Activated naive CD8-positive, alpha-beta T cell treated with anti-CD3 and anti-CD28 coated beads, Interleukin-2, amount 50 U/mL, for 16 hours (primary cell): ENCODE results near the gene PPME1.

Experiments
- DNase-seq: peaks from one replicate; pipeline ENCODE4 v3.0.0-alpha.2; 2020; ENCODE audit warnings: low read depth, low spot score

Gene PPME1

GRCh38 chr11:74280494-74280893, 109.4 kb downstream of the PPME1 start:
- DNase-seq = no peak

DNA sequence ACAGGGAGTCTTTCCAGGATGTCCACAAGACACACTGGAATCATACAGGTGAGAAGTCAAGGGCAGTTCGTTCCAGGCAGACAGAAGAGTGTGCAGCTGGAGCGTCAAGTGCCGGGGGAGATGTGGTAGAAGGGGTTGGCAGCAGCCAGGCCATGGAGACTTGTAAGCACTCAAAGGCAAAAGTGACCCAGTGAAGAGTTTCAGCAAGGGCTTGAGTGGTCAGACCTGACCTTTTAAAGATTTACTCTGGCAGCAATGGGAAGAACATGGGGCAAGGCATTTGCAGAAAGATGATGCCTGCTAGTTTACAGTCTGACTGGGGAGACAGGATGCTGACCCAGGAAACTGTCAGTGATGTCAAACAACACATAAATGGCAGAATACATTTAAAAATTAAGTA, 111.3 kb downstream of the PPME1 start:
- DNase-seq = no peak

- DNase-seq = no peak
Observed at GRCh38 chr11:74282914-74283371, 111.9 kb downstream of the PPME1 start.

- DNase-seq = no peak
Observed at GRCh38 chr11:74283580-74284180, 112.6 kb downstream of the PPME1 start.

- DNase-seq = no peak
Observed at GRCh38 chr11:74284466-74284865, 113.4 kb downstream of the PPME1 start.

DNA sequence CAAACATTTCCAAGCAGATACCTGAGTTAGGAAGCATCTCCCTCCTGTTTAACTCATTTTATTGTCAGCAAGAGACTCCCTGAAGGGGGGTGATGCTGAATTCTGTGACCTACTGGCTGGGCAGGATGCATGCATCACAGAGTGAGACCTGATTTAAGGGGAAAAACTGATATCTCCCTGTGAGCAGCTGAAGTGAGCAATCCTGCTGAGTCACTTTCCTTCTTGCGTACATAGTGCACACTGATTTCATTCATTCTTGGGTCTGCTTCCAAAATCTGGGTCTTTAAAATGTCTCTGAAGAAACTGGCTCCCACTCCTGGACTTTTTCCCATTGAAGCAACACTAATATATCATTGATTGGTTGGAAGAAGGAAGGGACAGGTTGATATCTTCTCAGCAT, 117.1 kb downstream of the PPME1 start:
- no peak for DNase-seq

- no peak for DNase-seq
Observed at GRCh38 chr11:74288911-74289310, 117.8 kb downstream of the PPME1 start.

DNA sequence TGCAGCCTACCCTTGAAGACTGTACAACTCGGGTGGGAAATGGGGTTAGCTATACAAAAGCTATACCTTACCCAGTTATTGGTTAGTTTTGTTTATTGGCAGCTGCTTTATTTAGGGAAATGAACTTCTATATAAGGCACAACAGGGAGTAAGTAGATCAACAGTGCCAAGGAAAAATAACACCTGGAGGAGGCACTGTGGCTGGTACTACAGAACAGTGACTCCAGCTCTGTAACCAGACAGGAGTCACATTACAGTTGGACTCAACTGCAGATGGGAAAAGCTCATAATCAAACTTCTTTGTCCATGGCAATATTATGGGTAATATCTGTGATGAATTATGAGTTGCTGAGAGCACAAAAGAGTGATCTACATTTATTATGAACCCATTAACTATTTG, 126.4 kb downstream of the PPME1 start:
- no peak for DNase-seq

DNA sequence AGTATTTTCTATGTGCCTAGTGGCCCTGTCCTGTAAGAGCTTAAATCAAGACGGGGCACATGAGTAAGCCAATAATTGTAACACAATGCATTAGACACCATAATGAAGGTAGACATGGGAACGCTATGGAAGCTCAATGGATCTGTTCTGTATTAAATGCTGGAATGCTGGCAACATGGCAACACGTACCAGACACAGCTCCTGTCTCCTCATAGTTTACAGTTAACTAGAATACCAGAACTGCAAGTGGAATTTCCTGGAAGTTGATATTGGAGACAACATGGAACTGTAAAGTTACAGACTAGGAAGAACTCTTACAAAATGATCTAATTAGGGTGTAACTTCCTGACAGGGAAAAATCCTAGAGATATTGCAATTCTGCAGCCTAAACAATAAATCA, 127.9 kb downstream of the PPME1 start:
- no peak for DNase-seq
